Measurements from ENCODE around the gene LRRC8E.

- TF ChIP-seq CTCF (IDR thresholded peaks at IDR 0.05) (no peak), POLR2AphosphoS5 (IDR thresholded peaks at IDR 0.05) (no peak), EP300 (IDR thresholded peaks at IDR 0.05) (no peak), POLR2A (IDR thresholded peaks at IDR 0.05) (no peak)
Measured at GRCh38 chr19:7921302-7921966, 33.1 kb downstream of the LRRC8E start.

All from gastroesophageal sphincter (tissue), 3 donors.